PC-9 (cell line): Measurements from ENCODE around the gene CLDN25. TPM values are rescaled to one million over a fixed set of nuclear protein-coding genes. Genes with fewer than 3 reads are reported as not detected.

Experiments used
- BruUV-seq: library from RNA; stranded (reverse); fragments of 400-500 nt; replicated peaks from 2 replicates; lab custom pipeline; 2021; lab: Mats Ljungman, UMichigan
- CTCF ChIA-PET: fragments of 300-600 bp; sonication (Branson Sonifier 250); formaldehyde crosslinking; loops from one replicate; lab custom pipeline; 2022; ENCODE audit warnings: antibody characterized with exemption; lab: Charles Lee
- POLR2A ChIA-PET: fragments of 300-600 bp; sonication (Branson Sonifier 250); formaldehyde crosslinking; loops from one replicate; lab custom pipeline; 2022; ENCODE audit warnings: antibody characterized with exemption; ENCODE audit not compliant: unreplicated experiment; lab: Charles Lee
- DNase-seq, 2 experiments: peaks; one replicate each; pipeline versions ENCODE4 v3.0.0 to v3.0.0-alpha.2; 2015 to 2022; ENCODE audit warnings: mixed read lengths in 1 of 2
- H2AFZ ChIP-seq: fragments of 200-600 bp; sonication (generic); 2 replicates; pipeline ENCODE4 v1.8.1; 2017; ENCODE audit warnings: antibody characterized with exemption
- H3F3A ChIP-seq: fragments of 200-600 bp; sonication (generic); 2 replicates; pipeline ENCODE4 v1.8.1; 2017; ENCODE audit warnings: antibody characterized with exemption, mild to moderate bottlenecking, low read depth; ENCODE audit not compliant: insufficient read depth
- H3K27ac ChIP-seq: fragments of 200-600 bp; sonication (generic); 2 replicates; pipeline ENCODE4 v1.6.1; 2016; ENCODE audit warnings: mixed run types
- H3K27me3 ChIP-seq: fragments of 200-600 bp; sonication (generic); 2 replicates; pipeline ENCODE4 v1.6.1; 2016; ENCODE audit warnings: low read depth, mixed run types; ENCODE audit not compliant: insufficient read depth
- H3K36me3 ChIP-seq: fragments of 200-600 bp; sonication (generic); 2 replicates; pipeline ENCODE4 v1.6.1; 2016; ENCODE audit warnings: low read depth, mixed run types
- H3K4me1 ChIP-seq: fragments of 200-600 bp; sonication (generic); replicated peaks from 2 replicates; pipeline ENCODE4 v1.6.1; 2016; ENCODE audit warnings: mixed run types; ENCODE audit not compliant: insufficient read depth
- H3K4me2 ChIP-seq: fragments of 200-600 bp; sonication (generic); 2 replicates; pipeline ENCODE4 v1.6.1; 2017; ENCODE audit warnings: mixed run types
- H3K4me3 ChIP-seq: fragments of 200-600 bp; sonication (generic); 2 replicates; pipeline ENCODE4 v1.6.1; 2016; ENCODE audit warnings: mixed run types
- H3K79me2 ChIP-seq: fragments of 200-600 bp; sonication (generic); 2 replicates; pipeline ENCODE4 v1.6.1; 2017; ENCODE audit warnings: low read depth, mixed run types
- H3K9me2 ChIP-seq: fragments of 200-600 bp; sonication (generic); 2 replicates; pipeline ENCODE4 v1.8.1; 2017; ENCODE audit warnings: mild to moderate bottlenecking; ENCODE audit not compliant: insufficient read depth
- H3K9me3 ChIP-seq: fragments of 200-600 bp; sonication (generic); 2 replicates; pipeline ENCODE4 v1.8.1; 2016; ENCODE audit warnings: low read depth; ENCODE audit not compliant: insufficient read depth
- H4K20me1 ChIP-seq: fragments of 200-600 bp; sonication (generic); 2 replicates; pipeline ENCODE4 v1.8.1; 2017; ENCODE audit not compliant: insufficient read depth
- CTCF ChIP-seq: fragments of 200-600 bp; sonication (generic); conservative IDR thresholded peaks from 2 replicates; pipeline ENCODE4 v1.6.1; 2017; ENCODE audit warnings: mixed run types, antibody characterized with exemption, mild to moderate bottlenecking, moderate library complexity
- EZH2 ChIP-seq: fragments of 200-600 bp; sonication (generic); IDR thresholded peaks from 2 replicates; pipeline ENCODE4 v1.8.0; 2017; ENCODE audit warnings: antibody characterized with exemption, low read depth
- intact Hi-C: fragments of 100-400 bp; cut with micrococcal nuclease; formaldehyde crosslinking; loops from one replicate; pipeline ENCODE4 v1.10.0; 2022; ENCODE audit not compliant: unreplicated experiment
- total RNA-seq: library from RNA; stranded (reverse); gene quantifications from 2 replicates; pipeline ENCODE4 v1.2.3, GENCODE V29; 2021

Gene CLDN25
- total RNA-seq, 1 experiment from 2014 or later = not detected

GRCh38 chr11:113773416-113774173, 6.0 kb upstream of the CLDN25 start, which contains the start of gene ZW10:
Gene ZW10 (minus strand): TSS chr11:113773692. CDS start chr11:113773666, 26 bp downstream.
- POLR2A ChIA-PET = interaction anchor here (0.6 to 0.7 kb wide), 2 partner anchors 264 to 669 kb away, joined by 3 read pairs; no protein-coding TSS in a partner anchor
- Histone ChIP-seq H3K27ac (peak within 1 kb of the TSS; percentile 47; the same call in 1 of the 2 replicates), H2AFZ (peak within 1 kb of the TSS; percentile 97), H3K27me3 (peaks cover 4% of the 10 kb centered on the region; the same call in 1 of the 2 replicates), H3K9me2 (no peaks in the 10 kb centered on the region), H3K4me3 (peak within 1 kb of the TSS; percentile 79), H3K4me1 (peaks cover 11% of the 10 kb centered on the region; the same call in 1 of the 2 replicates), H3K9me3 (no peaks in the 10 kb centered on the region), H3K79me2 (peaks cover 25% of the 10 kb centered on the region), H3K36me3 (peaks cover 3% of the 10 kb centered on the region; the same call in 1 of the 2 replicates), H3K4me2 (peak within 1 kb of the TSS; percentile 75), H3F3A (peaks cover 3% of the 10 kb centered on the region; the same call in 1 of the 2 replicates), H4K20me1 (no peaks in the 10 kb centered on the region)
- intact Hi-C loops = loop anchor here (10.0 kb wide), 1 partner anchor 459 kb away; the partner anchor contains the start of gene TTC12
- DNase-seq = peak; percentile 96
- CTCF ChIA-PET = interaction anchor here (0.6 kb wide), 1 partner anchor 50 kb away, joined by 3 read pairs; no protein-coding TSS in a partner anchor
- BruUV-seq = no TSS peak
- TF ChIP-seq CTCF (peak; percentile 98), EZH2 (no peak)

- POLR2A ChIA-PET = interaction anchor here (0.7 kb wide), 1 partner anchor 264 kb away, joined by 3 read pairs; no protein-coding TSS in a partner anchor
- peak overlapping the region; percentile 75 for H3K4me2 ChIP-seq
These were observed 5.5 kb upstream of the CLDN25 start for GRCh38 chr11:113774174-113774503.

More at GRCh38 chr11:113774174-113774503, 5.5 kb upstream of the CLDN25 start:
- H3K4me1 ChIP-seq = peaks cover 11% of the 10 kb centered on the region; the same call in 1 of the 2 replicates
- H3F3A ChIP-seq = peaks cover 3% of the 10 kb centered on the region; the same call in 1 of the 2 replicates
- no peaks in the 10 kb centered on the region for H3K9me2 ChIP-seq
- H3K79me2 ChIP-seq = peaks cover 25% of the 10 kb centered on the region
- TF ChIP-seq CTCF (peak; percentile 47; the same call in 1 of the 2 replicates), EZH2 (no peak)
- no peaks in the 10 kb centered on the region for H3K9me3 ChIP-seq
- H3K27me3 ChIP-seq = peaks cover 4% of the 10 kb centered on the region; the same call in 1 of the 2 replicates
- DNase-seq = no peak
- H3K27ac ChIP-seq = no peak overlapping the region
- no peaks in the 10 kb centered on the region for H4K20me1 ChIP-seq
- no peaks in the 10 kb centered on the region for H3K36me3 ChIP-seq
- BruUV-seq = no TSS peak
- intact Hi-C loops = loop anchor here (10.0 kb wide), 1 partner anchor 459 kb away; the partner anchor contains the start of gene TTC12
- H2AFZ ChIP-seq = peak overlapping the region; percentile 45; the same call in 1 of the 2 replicates
- H3K4me3 ChIP-seq = peak overlapping the region; percentile 79; the same call in 1 of the 2 replicates
- CTCF ChIA-PET = no interaction called here
